ENCODE data around the gene RBM26. TPM values are rescaled to one million over a fixed set of nuclear protein-coding genes. Genes with fewer than 3 reads are reported as not detected.

Gene RBM26
- total RNA-seq, 4 donors from 2014 or later = 13.9 to 52.7 (median 45.1) TPM

- no peak overlapping the region for H3K4me3 ChIP-seq
- H3K4me1 ChIP-seq = peaks cover 7 to 72% (median 24%) of the 10 kb centered on the region in 4 donors
- TF ChIP-seq POLR2A (IDR thresholded peaks at IDR 0.05) (no peak), POLR2AphosphoS5 (IDR thresholded peaks at IDR 0.05) (no peak), CTCF (IDR thresholded peaks at IDR 0.05) (no peak), EP300 (IDR thresholded peaks at IDR 0.05; ENCODE audit: low read depth) (no peak)
- H3K9me3 ChIP-seq = no peaks in the 10 kb centered on the region
- intact Hi-C loops (cut with DNase I; ENCODE audit: low total_unique reads) = no loop called here
- H3K27ac ChIP-seq = no peak overlapping the region
- whole genome bisulfite sequencing, 2 donors (ENCODE audit: low coverage in 1 of 2) = 67 to 70% methylated on average over 1 of the region's 1 CpG
- in situ Hi-C loops (cut with MboI; ENCODE audit: low pct_ligation_motif_present in 1 of 4, low pct_unique_long_range_greater_than_20kb in 1 of 4, low sequenced_read_pairs in 3 of 4) = no loop called here
- no peak for DNase-seq
- H3K27me3 ChIP-seq = no peaks in the 10 kb centered on the region
- H3K36me3 ChIP-seq = no peaks in the 10 kb centered on the region
These were observed 19.8 kb downstream of the RBM26 start for GRCh38 chr13:79386125-79386826.

- H3K4me1 ChIP-seq = peaks cover 7 to 78% (median 25%) of the 10 kb centered on the region in 4 donors
- intact Hi-C loops (cut with DNase I; ENCODE audit: low total_unique reads) (no loop called here), in situ Hi-C loops (cut with MboI; ENCODE audit: low pct_ligation_motif_present in 1 of 4, low pct_unique_long_range_greater_than_20kb in 1 of 4, low sequenced_read_pairs in 3 of 4) (no loop called here)
- no peaks in the 10 kb centered on the region for H3K9me3 ChIP-seq
- TF ChIP-seq POLR2AphosphoS5 (IDR thresholded peaks at IDR 0.05) = no peak
- no peak for DNase-seq
- no peaks in the 10 kb centered on the region for H3K36me3 ChIP-seq
- H3K4me3 ChIP-seq = no peak overlapping the region
- H3K27ac ChIP-seq = no peak overlapping the region
- no peaks in the 10 kb centered on the region for H3K27me3 ChIP-seq
- 22 to 47% methylated on average over 1 of the region's 1 CpG for WGBS, 2 donors (ENCODE audit: low coverage in 1 of 2)
These were observed 20.4 kb downstream of the RBM26 start for GRCh38 chr13:79385694-79386093.

GRCh38 chr13:79384022-79384610, 21.9 kb downstream of the RBM26 start:
- intact Hi-C loops (cut with DNase I; ENCODE audit: low total_unique reads) = no loop called here
- Histone ChIP-seq H3K27ac (no peak overlapping the region), H3K36me3 (no peaks in the 10 kb centered on the region), H3K4me1 (peaks cover 7 to 76% (median 25%) of the 10 kb centered on the region in 4 donors), H3K27me3 (no peaks in the 10 kb centered on the region), H3K4me3 (no peak overlapping the region), H3K9me3 (no peaks in the 10 kb centered on the region)
- WGBS, 2 donors (ENCODE audit: low coverage in 1 of 2) = 76 to 100% methylated on average over 1 to 5 of the region's 5 CpGs
- in situ Hi-C loops (cut with MboI; ENCODE audit: low pct_ligation_motif_present in 1 of 4, low pct_unique_long_range_greater_than_20kb in 1 of 4, low sequenced_read_pairs in 3 of 4) = no loop called here
- DNase-seq = peak; percentile 28
- TF ChIP-seq POLR2AphosphoS5 (IDR thresholded peaks at IDR 0.05) (no peak), POLR2A (IDR thresholded peaks at IDR 0.05) (no peak)

GRCh38 chr13:79382545-79383275, 23.3 kb downstream of the RBM26 start:
- TF ChIP-seq EP300 (IDR thresholded peaks at IDR 0.05; ENCODE audit: low read depth) (no peak), POLR2AphosphoS5 (IDR thresholded peaks at IDR 0.05) (no peak), CTCF (IDR thresholded peaks at IDR 0.05) (no peak), POLR2A (IDR thresholded peaks at IDR 0.05) (no peak)
- 14 to 40% methylated on average over 1 of the region's 1 CpG for WGBS, 2 donors (ENCODE audit: low coverage in 1 of 2)
- DNase-seq = no peak
- in situ Hi-C loops (cut with MboI; ENCODE audit: low pct_ligation_motif_present in 1 of 4, low pct_unique_long_range_greater_than_20kb in 1 of 4, low sequenced_read_pairs in 3 of 4) = no loop called here
- intact Hi-C loops (cut with DNase I; ENCODE audit: low total_unique reads) = no loop called here
- Histone ChIP-seq H3K27me3 (no peaks in the 10 kb centered on the region), H3K9me3 (no peaks in the 10 kb centered on the region), H3K4me1 (peaks cover 7 to 71% (median 25%) of the 10 kb centered on the region in 4 donors), H3K4me3 (no peak overlapping the region), H3K36me3 (peaks cover 0 to 9% (median 3%) of the 10 kb centered on the region in 4 donors), H3K27ac (peak overlapping the region in 3 of 4 donors; percentile 7 to 29 (median 20))

GRCh38 chr13:79380997-79381396, 25.1 kb downstream of the RBM26 start:
- Histone ChIP-seq H3K27me3 (no peaks in the 10 kb centered on the region), H3K27ac (no peak overlapping the region), H3K9me3 (no peaks in the 10 kb centered on the region), H3K4me3 (no peak overlapping the region), H3K4me1 (peaks cover 7 to 57% (median 22%) of the 10 kb centered on the region in 4 donors), H3K36me3 (peaks cover 0 to 26% (median 11%) of the 10 kb centered on the region in 4 donors)
- WGBS, 2 donors (ENCODE audit: low coverage in 1 of 2) = 40 to 47% methylated on average over 1 of the region's 1 CpG
- no peak for TF ChIP-seq EP300 (IDR thresholded peaks at IDR 0.05; ENCODE audit: low read depth)
- no peak for TF ChIP-seq POLR2AphosphoS5 (IDR thresholded peaks at IDR 0.05)
- TF ChIP-seq POLR2A (IDR thresholded peaks at IDR 0.05) = no peak
- TF ChIP-seq CTCF (IDR thresholded peaks at IDR 0.05) = no peak
- in situ Hi-C loops (cut with MboI; ENCODE audit: low pct_ligation_motif_present in 1 of 4, low pct_unique_long_range_greater_than_20kb in 1 of 4, low sequenced_read_pairs in 3 of 4) = no loop called here
- no peak for DNase-seq
- intact Hi-C loops (cut with DNase I; ENCODE audit: low total_unique reads) = no loop called here
